Measurements from ENCODE around the gene RHBG.

The RHBG gene

DNA sequence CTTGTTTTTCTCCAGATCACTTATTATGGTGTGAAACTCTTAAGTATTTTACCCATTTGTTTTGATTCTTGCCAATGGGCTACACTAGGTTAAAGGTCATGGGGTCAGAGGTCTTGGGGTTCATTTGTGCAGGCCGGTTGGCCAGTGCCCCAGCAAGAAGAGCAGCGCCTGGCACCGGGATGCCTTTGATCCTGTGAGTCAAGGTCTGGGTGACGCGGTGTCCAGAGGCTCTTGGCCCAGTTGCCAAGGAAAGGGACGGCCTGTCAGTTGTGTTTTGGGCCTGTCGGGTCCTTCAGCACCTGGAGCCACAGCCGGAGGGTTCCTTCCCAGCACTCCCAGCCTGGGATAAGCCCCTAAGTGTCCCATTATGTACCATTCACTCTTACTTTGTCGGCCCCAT, 25.1 kb downstream of the RHBG start:
- TF ChIP-seq, protein P1, sequence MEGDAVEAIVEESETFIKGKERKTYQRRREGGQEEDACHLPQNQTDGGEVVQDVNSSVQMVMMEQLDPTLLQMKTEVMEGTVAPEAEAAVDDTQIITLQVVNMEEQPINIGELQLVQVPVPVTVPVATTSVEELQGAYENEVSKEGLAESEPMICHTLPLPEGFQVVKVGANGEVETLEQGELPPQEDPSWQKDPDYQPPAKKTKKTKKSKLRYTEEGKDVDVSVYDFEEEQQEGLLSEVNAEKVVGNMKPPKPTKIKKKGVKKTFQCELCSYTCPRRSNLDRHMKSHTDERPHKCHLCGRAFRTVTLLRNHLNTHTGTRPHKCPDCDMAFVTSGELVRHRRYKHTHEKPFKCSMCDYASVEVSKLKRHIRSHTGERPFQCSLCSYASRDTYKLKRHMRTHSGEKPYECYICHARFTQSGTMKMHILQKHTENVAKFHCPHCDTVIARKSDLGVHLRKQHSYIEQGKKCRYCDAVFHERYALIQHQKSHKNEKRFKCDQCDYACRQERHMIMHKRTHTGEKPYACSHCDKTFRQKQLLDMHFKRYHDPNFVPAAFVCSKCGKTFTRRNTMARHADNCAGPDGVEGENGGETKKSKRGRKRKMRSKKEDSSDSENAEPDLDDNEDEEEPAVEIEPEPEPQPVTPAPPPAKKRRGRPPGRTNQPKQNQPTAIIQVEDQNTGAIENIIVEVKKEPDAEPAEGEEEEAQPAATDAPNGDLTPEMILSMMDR (IDR thresholded peaks at IDR 0.05; ENCODE audit: control extremely low read depth, extremely low read depth, low read depth, missing control alignments) = no peak
- ChIA-PET CTCF (interaction anchor here (1.8 to 4.6 kb wide), 3 partner anchors 8 to 52 kb away, joined by 4 to 39 read pairs (median 25); no protein-coding TSS in a partner anchor), POLR2A (interaction anchor here (0.5 kb wide), 1 partner anchor 64 kb away, joined by 9 read pairs; no protein-coding TSS in a partner anchor)
- no peak for DNase-seq (ENCODE audit: extremely low spot score)

DNA sequence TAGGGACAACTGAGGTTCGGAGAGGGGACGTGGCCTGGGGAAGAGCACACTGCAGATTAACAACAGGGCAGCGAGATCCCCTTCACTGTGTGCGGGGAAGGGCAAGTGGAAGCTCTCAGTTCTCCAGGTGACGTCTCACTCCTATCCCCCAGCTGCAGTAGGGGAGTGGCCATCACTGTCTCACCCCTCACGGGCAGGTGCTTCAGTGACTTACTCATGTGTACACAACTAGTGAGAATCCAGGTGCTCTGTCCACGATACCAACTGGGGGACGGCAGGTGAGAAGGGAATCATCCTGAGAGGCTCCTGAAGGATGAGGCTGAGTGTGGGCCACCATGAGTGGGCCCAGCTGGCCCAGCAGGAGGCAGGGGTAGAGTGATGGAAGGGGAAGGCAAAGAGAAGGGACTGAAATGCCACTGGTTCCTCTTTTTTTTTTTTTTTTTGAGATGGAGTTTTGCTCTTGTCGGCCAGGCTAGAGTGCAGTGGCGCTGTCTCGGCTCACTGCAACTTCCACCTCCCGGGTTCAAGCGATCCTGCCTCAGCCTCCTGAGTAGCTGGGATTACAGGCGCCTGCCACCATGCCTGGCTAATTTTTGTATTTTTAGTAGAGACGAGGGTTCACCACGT, 25.9 kb downstream of the RHBG start:
- no peak for DNase-seq (ENCODE audit: extremely low spot score)
- TF ChIP-seq, protein P1 (IDR thresholded peaks at IDR 0.05; ENCODE audit: control extremely low read depth, extremely low read depth, low read depth, missing control alignments) = no peak
- POLR2A ChIA-PET = no interaction called here
- CTCF ChIA-PET = interaction anchor here (0.8 to 4.6 kb wide), 5 partner anchors 9 to 51 kb away, joined by 3 to 39 read pairs (median 4); no protein-coding TSS in a partner anchor

DNA sequence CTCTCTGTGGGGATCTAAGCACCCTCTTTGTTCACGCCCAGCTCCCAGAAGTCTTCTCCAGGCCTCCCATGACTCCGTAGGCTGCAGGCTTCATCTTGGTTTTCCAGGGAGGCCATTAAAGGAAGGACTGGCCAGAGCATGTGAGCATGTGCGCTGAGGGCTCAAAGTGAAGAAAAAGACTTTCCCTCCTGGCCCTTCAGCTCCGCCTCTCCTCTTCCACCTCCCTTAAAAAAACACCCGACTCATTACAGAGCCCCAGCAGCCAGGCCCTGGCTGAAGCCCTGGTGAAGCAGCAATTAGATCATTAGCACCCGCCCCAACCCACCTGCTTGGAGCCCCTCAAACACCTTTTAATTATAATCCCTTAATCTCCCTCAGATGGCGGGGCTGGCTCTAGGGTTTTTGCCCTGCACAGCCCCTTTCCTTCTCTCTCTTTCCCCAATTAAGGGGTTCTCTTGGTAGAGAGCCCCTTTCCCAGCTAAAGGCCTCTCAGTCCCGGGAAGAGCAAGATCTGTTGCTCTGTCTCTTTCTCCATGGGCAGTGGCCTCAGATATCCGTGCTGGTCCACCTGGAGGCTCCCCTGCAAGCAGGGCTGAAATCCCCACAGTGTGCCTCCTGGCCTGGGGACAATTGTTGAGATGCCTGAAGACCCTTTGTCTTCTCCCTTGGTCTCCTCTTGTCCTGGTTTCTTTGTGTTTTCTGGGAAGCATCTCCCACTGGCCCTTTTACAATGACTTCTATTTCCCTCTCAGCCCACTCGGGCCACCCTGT, 30.5 kb downstream of the RHBG start:
- CTCF ChIA-PET = interaction anchor here (1.1 to 11.7 kb wide), 3 partner anchors 11 to 46 kb away, joined by 3 to 88 read pairs (median 6); no protein-coding TSS in a partner anchor
- POLR2A ChIA-PET = no interaction called here
- DNase-seq (ENCODE audit: extremely low spot score) = no peak
- TF ChIP-seq, protein P1 (IDR thresholded peaks at IDR 0.05; ENCODE audit: control extremely low read depth, extremely low read depth, low read depth, missing control alignments) = no peak

DNA sequence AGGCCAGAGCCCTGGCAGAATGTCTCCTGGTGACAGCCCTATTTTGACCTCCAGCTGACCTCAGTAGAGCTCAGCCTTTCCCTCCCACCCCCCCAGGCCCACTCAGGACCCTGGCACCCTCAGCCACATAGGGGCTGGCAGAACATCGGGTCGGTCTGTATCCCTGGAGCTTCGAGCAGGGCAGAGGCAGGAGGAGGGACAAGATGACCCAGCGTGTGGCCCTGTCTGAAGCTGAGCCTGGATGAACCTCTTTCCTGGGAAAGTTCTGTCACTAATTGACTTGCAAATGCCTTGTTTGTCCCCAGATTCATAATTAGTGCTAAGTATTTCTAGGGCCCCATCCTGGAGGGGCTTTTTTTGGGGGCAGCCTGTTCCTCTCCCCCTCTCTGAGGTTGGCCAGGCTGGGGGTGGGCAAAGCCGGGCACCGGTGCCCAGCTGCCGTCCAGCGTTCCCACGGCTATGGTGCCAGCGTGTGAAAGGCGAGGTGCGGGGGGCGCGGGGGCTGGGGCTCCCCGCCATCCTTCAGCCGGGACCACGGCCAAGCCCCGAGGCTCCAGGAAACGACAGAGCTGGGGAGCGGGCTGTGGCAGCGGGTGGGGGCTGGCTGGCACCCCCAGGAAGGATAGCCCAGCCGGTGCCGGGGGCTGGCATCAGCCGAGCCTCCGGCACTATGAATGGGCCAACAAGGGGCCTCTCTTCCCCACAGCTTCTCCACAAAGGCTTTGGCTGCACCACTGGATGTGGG, 31.4 kb downstream of the RHBG start:
- ChIA-PET POLR2A (no interaction called here), CTCF (interaction anchor here (1.1 to 11.7 kb wide), 4 partner anchors 10 to 45 kb away, joined by 3 to 88 read pairs (median 5); no protein-coding TSS in a partner anchor)
- TF ChIP-seq, protein P1 (IDR thresholded peaks at IDR 0.05; ENCODE audit: control extremely low read depth, extremely low read depth, low read depth, missing control alignments) = no peak
- DNase-seq (ENCODE audit: extremely low spot score) = no peak

DNA sequence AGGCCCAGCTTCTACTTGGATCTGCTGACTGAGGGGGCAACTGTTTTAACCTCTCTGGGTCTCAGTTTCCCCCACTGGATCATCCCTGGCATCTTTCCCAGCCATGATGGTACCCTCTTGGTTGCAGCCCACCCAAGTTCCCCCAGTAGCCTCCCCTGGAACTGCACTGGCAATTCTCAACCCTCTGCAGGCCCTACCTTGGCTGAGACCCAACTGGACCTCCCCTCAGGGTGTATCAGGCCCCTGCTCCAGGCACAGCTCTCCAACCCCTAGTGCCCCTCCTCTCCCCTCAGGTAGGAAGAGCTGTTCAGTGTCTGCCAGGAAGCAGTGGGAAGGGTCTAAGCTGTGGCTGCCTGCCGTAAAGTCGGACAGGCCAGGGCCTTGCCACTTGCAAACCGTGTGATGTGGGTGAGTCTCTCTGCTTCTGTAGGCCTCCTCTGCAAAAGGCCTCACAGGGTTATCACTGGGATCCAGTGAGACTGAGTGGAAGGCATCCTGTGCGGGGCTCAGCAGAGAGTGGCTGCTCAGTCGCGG, 32.1 kb downstream of the RHBG start:
- TF ChIP-seq, protein P1 (IDR thresholded peaks at IDR 0.05; ENCODE audit: control extremely low read depth, extremely low read depth, low read depth, missing control alignments) = no peak
- DNase-seq (ENCODE audit: extremely low spot score) = no peak
- POLR2A ChIA-PET = interaction anchor here (0.5 to 1.0 kb wide), 2 partner anchors 21 to 44 kb away, joined by 3 to 7 read pairs; no protein-coding TSS in a partner anchor
- CTCF ChIA-PET = interaction anchor here (1.1 to 11.7 kb wide), 4 partner anchors 10 to 45 kb away, joined by 3 to 88 read pairs (median 5); no protein-coding TSS in a partner anchor
